ENCODE data around the gene TCERG1L. TPM values are rescaled to one million over a fixed set of nuclear protein-coding genes. Genes with fewer than 3 reads are reported as not detected.

The TCERG1L gene
- total RNA-seq, 2 donors from 2014 or later, result 4.0 to 4.2 TPM

GRCh38 chr10:131174651-131175540 is 136.6 kb downstream of the TCERG1L start:
- 70 to 76% methylated on average over 10 to 15 of the region's 15 CpGs for WGBS, 2 donors
- Histone ChIP-seq H3K36me3 (replicated peaks in 1 of 2; ENCODE audit: insufficient read depth in 1 of 2, low read depth in 2 of 2) (no peaks in the 10 kb centered on the region), H3K4me3 (no peak overlapping the region), H3K4me1 (peaks cover 15% of the 10 kb centered on the region), H3K9me3 (no peaks in the 10 kb centered on the region), H3K27me3 (no peaks in the 10 kb centered on the region), H3K27ac (no peak overlapping the region)
- intact Hi-C loops (cut with DNase I), result no loop called here
- no peak for TF ChIP-seq CTCF (IDR thresholded peaks at IDR 0.05)
- DNase-seq (no peak), ATAC-seq (no peak)

- Histone ChIP-seq H3K27ac (no peak overlapping the region), H3K36me3 (replicated peaks in 1 of 2; ENCODE audit: insufficient read depth in 1 of 2, low read depth in 2 of 2) (no peaks in the 10 kb centered on the region), H3K4me3 (no peak overlapping the region), H3K4me1 (peaks cover 8% of the 10 kb centered on the region), H3K27me3 (no peaks in the 10 kb centered on the region), H3K9me3 (no peaks in the 10 kb centered on the region)
- ATAC-seq (no peak), DNase-seq (no peak)
- intact Hi-C loops (cut with DNase I), result no loop called here
- WGBS, 2 donors, result 68 to 86% methylated on average over 3 to 13 of the region's 13 CpGs
- TF ChIP-seq CTCF (IDR thresholded peaks at IDR 0.05) (no peak), POLR2A (IDR thresholded peaks at IDR 0.05) (no peak)
These were observed 137.3 kb downstream of the TCERG1L start for GRCh38 chr10:131174211-131174565.

GRCh38 chr10:131173484-131174210 is 137.9 kb downstream of the TCERG1L start:
- Histone ChIP-seq H3K27ac (no peak overlapping the region), H3K36me3 (replicated peaks in 1 of 2; ENCODE audit: insufficient read depth in 1 of 2, low read depth in 2 of 2) (no peaks in the 10 kb centered on the region), H3K4me3 (no peak overlapping the region), H3K9me3 (no peaks in the 10 kb centered on the region), H3K27me3 (no peaks in the 10 kb centered on the region), H3K4me1 (peaks cover 2% of the 10 kb centered on the region)
- no peak for TF ChIP-seq POLR2A (IDR thresholded peaks at IDR 0.05)
- TF ChIP-seq CTCF (IDR thresholded peaks at IDR 0.05), result no peak
- DNase-seq, result no peak
- no peak for ATAC-seq
- intact Hi-C loops (cut with DNase I), result no loop called here
- WGBS, 2 donors, result 84% methylated on average over 9 to 11 of the region's 12 CpGs

GRCh38 chr10:131172433-131172832 is 139.1 kb downstream of the TCERG1L start:
- Histone ChIP-seq H3K36me3 (replicated peaks in 1 of 2; ENCODE audit: insufficient read depth in 1 of 2, low read depth in 2 of 2) (no peaks in the 10 kb centered on the region), H3K4me1 (no peaks in the 10 kb centered on the region), H3K4me3 (no peak overlapping the region), H3K27me3 (no peaks in the 10 kb centered on the region), H3K27ac (no peak overlapping the region), H3K9me3 (no peaks in the 10 kb centered on the region)
- 87 to 88% methylated on average over 7 to 14 of the region's 14 CpGs for WGBS, 2 donors
- TF ChIP-seq CTCF (IDR thresholded peaks at IDR 0.05) (no peak), POLR2A (IDR thresholded peaks at IDR 0.05) (no peak)
- no peak for DNase-seq
- intact Hi-C loops (cut with DNase I), result no loop called here
- no peak for ATAC-seq

All from body of pancreas (tissue), 4 donors.